Amniotic epithelial cell (primary cell): ENCODE measurements around the gene FOXK2.
A peak's percentile ranks its signal among the peaks of the same experiment; 100 is the strongest.
"Not testable (repeated sequence)": the region's sequence is repeated elsewhere in the genome, so short reads cannot be mapped to it uniquely, and the experiment has no call there.

Experiments used
- DNase-seq: peaks from one replicate; pipeline ENCODE4 v3.0.0-alpha.2; 2010; ENCODE audit warnings: low read depth

FOXK2 gene

GRCh38 chr17:82531431-82531881 lies 11.9 kb downstream of the FOXK2 start:
- peak; percentile 82 for DNase-seq

GRCh38 chr17:82534401-82534812 lies 14.9 kb downstream of the FOXK2 start:
- DNase-seq: no peak

GRCh38 chr17:82536512-82537201 lies 17.1 kb downstream of the FOXK2 start:
- peak; percentile 37 for DNase-seq

GRCh38 chr17:82537228-82537627 lies 17.7 kb downstream of the FOXK2 start:
- DNase-seq: not testable (repeated sequence)

- DNase-seq: not testable (repeated sequence)
Measured at GRCh38 chr17:82539076-82539475, 19.5 kb downstream of the FOXK2 start.

GRCh38 chr17:82542439-82542838 lies 22.9 kb downstream of the FOXK2 start:
- DNase-seq: no peak

GRCh38 chr17:82544431-82545070 lies 25.0 kb downstream of the FOXK2 start:
- DNase-seq: peak; percentile 35

GRCh38 chr17:82545071-82545462 lies 25.5 kb downstream of the FOXK2 start:
- peak; percentile 92 for DNase-seq

GRCh38 chr17:82547981-82548380 lies 28.4 kb downstream of the FOXK2 start:
- no peak for DNase-seq

GRCh38 chr17:82548681-82549303 lies 29.3 kb downstream of the FOXK2 start:
- DNase-seq: no peak

- DNase-seq: peak; percentile 65
Measured at GRCh38 chr17:82551779-82552457, 32.4 kb downstream of the FOXK2 start.

GRCh38 chr17:82552580-82552979 lies 33.0 kb downstream of the FOXK2 start:
- no peak for DNase-seq

- DNase-seq: no peak
Measured at GRCh38 chr17:82553210-82553930, 33.8 kb downstream of the FOXK2 start.

- not testable (repeated sequence) for DNase-seq
Measured at GRCh38 chr17:82557510-82557909, 38.0 kb downstream of the FOXK2 start.

GRCh38 chr17:82559566-82560251 lies 40.2 kb downstream of the FOXK2 start:
- no peak for DNase-seq

- DNase-seq: no peak
Measured at GRCh38 chr17:82560252-82560642, 40.7 kb downstream of the FOXK2 start.

- DNase-seq: no peak
Measured at GRCh38 chr17:82560802-82561428, 41.4 kb downstream of the FOXK2 start.

- DNase-seq: no peak
Measured at GRCh38 chr17:82561429-82562035, 42.0 kb downstream of the FOXK2 start.

- DNase-seq: not testable (repeated sequence)
Measured at GRCh38 chr17:82562718-82563220, 43.2 kb downstream of the FOXK2 start.

- peak; percentile 9 for DNase-seq
Measured at GRCh38 chr17:82563318-82563717, 43.8 kb downstream of the FOXK2 start.
